ENCODE data around the gene KCNJ8. TPM values are rescaled to one million over a fixed set of nuclear protein-coding genes. Genes with fewer than 3 reads are reported as not detected.

KCNJ8 gene
- total RNA-seq, 1 experiment from 2014 or later: 0.22 TPM

- H3K56ac ChIP-seq (ENCODE audit: insufficient read length, low read depth, low read length): no peak overlapping the region
- H3K23me2 ChIP-seq (ENCODE audit: insufficient read length, low read depth, low read length, poor library complexity, severe bottlenecking): peaks cover 6% of the 10 kb centered on the region
- no peak overlapping the region for H3K27ac Mint-ChIP-seq
- no peak overlapping the region for H2BK5ac ChIP-seq (ENCODE audit: insufficient read length, low read length)
- peak overlapping the region; percentile 25 for H3K4me2 ChIP-seq (ENCODE audit: insufficient read depth, insufficient read length, low read length)
- H2AFZ ChIP-seq (ENCODE audit: low read length): no peak overlapping the region
- no peak overlapping the region for H3K23ac ChIP-seq (ENCODE audit: insufficient read length, low read depth, low read length)
- H2BK120ac ChIP-seq (ENCODE audit: low read depth, low read length, poor library complexity, severe bottlenecking): no peak overlapping the region
- H3K4me1 ChIP-seq (ENCODE audit: insufficient read depth, low read length): no peaks in the 10 kb centered on the region
- H3K27ac ChIP-seq (ENCODE audit: insufficient read length, low read depth, low read length): no peak overlapping the region
- H3K27me3 ChIP-seq (ENCODE audit: insufficient read depth, low read length): peaks cover 5% of the 10 kb centered on the region; the same call in 1 of the 2 replicates
- peaks cover 13 to 16% of the 10 kb centered on the region in 2 experiments for H3K4me1 Mint-ChIP-seq
- no CpG with 5 or more reads among the region's 14 CpGs for WGBS (ENCODE audit: extremely low coverage, insufficient read length, low lambda C conversion rate)
- no peak overlapping the region for H2BK15ac ChIP-seq (ENCODE audit: low read depth, low read length)
- H4K8ac ChIP-seq (replicated peaks; ENCODE audit: insufficient read length, low read depth, low read length): no peak overlapping the region
- no peaks in the 10 kb centered on the region for H3K79me1 ChIP-seq (ENCODE audit: insufficient read depth, low read depth, low read length, poor library complexity, severe bottlenecking)
- DNase-seq: no peak
- H3K14ac ChIP-seq (ENCODE audit: insufficient read depth, low read length): no peak overlapping the region
- H2BK12ac ChIP-seq (ENCODE audit: insufficient read length, low read depth, low read length): no peak overlapping the region
- TF ChIP-seq CTCF (conservative IDR thresholded peaks at IDR 0.05): no peak
- H3K4me3 Mint-ChIP-seq: peak overlapping the region; percentile 62 to 78
- H3K36me3 Mint-ChIP-seq (ENCODE audit: insufficient read depth in 1 of 3, low read depth in 3 of 3): no peaks in the 10 kb centered on the region
- H3K18ac ChIP-seq (ENCODE audit: insufficient read length, low read depth, low read length): no peak overlapping the region
- no peaks in the 10 kb centered on the region for H3K9me3 Mint-ChIP-seq
- H2AK5ac ChIP-seq (ENCODE audit: insufficient read length, low read length): no peak overlapping the region
- H3T11ph ChIP-seq (ENCODE audit: low read length): no peak overlapping the region
- no peak overlapping the region for H4K5ac ChIP-seq (ENCODE audit: insufficient read length, low read depth, low read length)
- no peaks in the 10 kb centered on the region for H4K20me1 ChIP-seq (ENCODE audit: control insufficient read depth, insufficient read depth, insufficient read length)
- H3K4ac ChIP-seq (ENCODE audit: low read depth, low read length): no peak overlapping the region
- H3K79me2 ChIP-seq (ENCODE audit: insufficient read depth, low read length): no peaks in the 10 kb centered on the region
- no peak overlapping the region for H3K9ac ChIP-seq (ENCODE audit: extremely low read depth, insufficient read length, low read length)
- H2BK20ac ChIP-seq (ENCODE audit: low read depth, low read length, poor library complexity, severe bottlenecking): no peak overlapping the region
- H3K9me3 ChIP-seq (ENCODE audit: control insufficient read depth, low read depth, low read length): no peaks in the 10 kb centered on the region
- no peak overlapping the region for H4K91ac ChIP-seq (ENCODE audit: insufficient read length, low read depth, low read length)
- H3K27me3 Mint-ChIP-seq (ENCODE audit: low read depth): peaks cover 68% of the 10 kb centered on the region
Observed at GRCh38 chr12:21775133-21775820, 771 bp upstream of the KCNJ8 start.
